GM12878 (cell line): ENCODE data around the gene ZBTB6.

Source experiments
- CREB1 ChIP-seq: IDR thresholded peaks from 2 replicates; pipeline ENCODE4 v1.6.1; 2012; ENCODE audit warnings: low read depth, mild to moderate bottlenecking, inconsistent platforms
- CTCF ChIP-seq, 3 experiments: IDR thresholded peaks in 2 of 3; conservative IDR thresholded peaks in 1 of 3; 2 replicates each; pipeline ENCODE4 v1.5.1; 2011; ENCODE audit warnings: low read depth in 3 of 3, low read length in 3 of 3, mild to moderate bottlenecking in 3 of 3, control low read depth in 2 of 3, moderate library complexity in 2 of 3, inconsistent platforms in 1 of 3, mixed read lengths in 1 of 3; ENCODE audit not compliant: control insufficient read depth in 2 of 3, insufficient read depth in 1 of 3; ENCODE audit errors: extremely low read depth in 1 of 3
- POLR2A ChIP-seq: IDR thresholded peaks from 2 replicates; pipeline ENCODE4 v1.6.1; 2011; ENCODE audit warnings: low read depth, mild to moderate bottlenecking, low read length
- ZNF274 ChIP-seq: IDR thresholded peaks from one replicate; pipeline ENCODE4 v1.8.0; 2011; ENCODE audit not compliant: insufficient read length, insufficient read depth

DNA sequence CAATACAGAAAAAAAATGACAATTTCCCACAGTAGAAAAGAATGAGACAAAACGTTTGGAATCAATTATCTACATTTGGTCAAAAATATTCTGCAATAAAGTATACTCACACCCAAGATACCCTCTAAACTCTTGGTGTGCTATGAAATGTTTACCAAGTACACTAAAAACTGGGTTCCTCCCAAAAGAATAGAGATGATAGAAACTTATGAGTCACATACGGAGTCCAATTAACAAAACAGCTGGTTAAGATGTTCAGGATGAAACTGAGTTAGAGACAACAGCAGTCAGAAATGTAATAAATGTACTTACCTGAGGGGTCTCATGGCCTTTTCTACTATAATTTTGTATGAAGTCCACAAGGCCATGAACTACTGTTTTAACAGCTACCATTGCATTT, 33.7 kb downstream of the ZBTB6 start:
- no peak for TF ChIP-seq CREB1
- TF ChIP-seq POLR2A, result no peak
- no peak for TF ChIP-seq CTCF (IDR thresholded peaks at IDR 0.05 in 2 of 3, conservative IDR thresholded peaks at IDR 0.05 in 1 of 3; ENCODE audit: control insufficient read depth in 2 of 3, extremely low read depth in 1 of 3, insufficient read depth in 1 of 3, low read depth in 3 of 3, low read length in 3 of 3)
- no peak for TF ChIP-seq ZNF274
